GM18505 (cell line): ENCODE measurements around the gene GIMAP8.

Experiments used
- ATAC-seq: cut with Tn5 transposase; IDR thresholded peaks from one replicate; pipeline ENCODE4 v1.9.1; 2021; ENCODE audit not compliant: unreplicated experiment
- POLR2A ChIP-seq: IDR thresholded peaks from 4 replicates; pipeline ENCODE4 v1.6.1; 2011; ENCODE audit warnings: borderline replicate concordance; ENCODE audit not compliant: insufficient read depth, insufficient read length; ENCODE audit errors: extremely low read depth

The GIMAP8 gene

DNA sequence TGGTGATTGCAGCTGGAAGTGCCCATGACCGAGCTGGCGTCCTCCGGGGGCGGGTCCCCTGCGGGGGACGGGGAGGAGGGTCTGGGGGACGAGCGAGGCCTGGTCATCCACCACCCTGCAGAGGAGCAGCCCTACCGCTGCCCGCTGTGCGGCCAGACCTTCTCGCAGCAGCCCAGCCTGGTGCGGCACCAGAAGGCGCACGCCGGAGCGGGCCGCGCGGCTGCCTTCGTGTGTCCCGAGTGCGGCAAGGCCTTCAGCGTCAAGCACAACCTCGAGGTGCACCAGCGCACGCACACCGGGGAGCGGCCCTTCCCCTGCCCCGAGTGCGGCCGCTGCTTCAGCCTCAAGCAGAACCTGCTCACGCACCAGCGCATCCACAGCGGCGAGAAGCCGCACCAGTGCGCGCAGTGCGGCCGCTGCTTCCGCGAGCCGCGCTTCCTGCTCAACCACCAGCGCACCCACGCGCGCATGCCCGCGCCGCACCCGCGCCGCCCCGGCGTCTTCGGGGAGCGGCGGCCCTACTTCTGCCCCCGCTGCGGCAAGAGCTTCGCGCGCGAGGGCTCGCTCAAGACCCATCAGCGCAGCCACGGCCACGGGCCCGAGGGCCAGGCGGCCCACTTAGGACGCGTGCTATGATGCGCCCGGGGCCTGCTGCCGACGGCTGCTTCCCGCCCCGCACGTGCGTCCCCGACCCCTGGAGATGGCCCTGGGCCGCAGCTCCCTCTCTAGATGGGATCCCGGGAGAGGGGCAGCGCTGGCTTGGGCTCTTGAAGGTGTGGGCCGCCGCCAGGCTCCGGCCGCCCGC, 42.6 kb upstream of the GIMAP8 start:
- no peak for TF ChIP-seq POLR2A
- ATAC-seq, result no peak

DNA sequence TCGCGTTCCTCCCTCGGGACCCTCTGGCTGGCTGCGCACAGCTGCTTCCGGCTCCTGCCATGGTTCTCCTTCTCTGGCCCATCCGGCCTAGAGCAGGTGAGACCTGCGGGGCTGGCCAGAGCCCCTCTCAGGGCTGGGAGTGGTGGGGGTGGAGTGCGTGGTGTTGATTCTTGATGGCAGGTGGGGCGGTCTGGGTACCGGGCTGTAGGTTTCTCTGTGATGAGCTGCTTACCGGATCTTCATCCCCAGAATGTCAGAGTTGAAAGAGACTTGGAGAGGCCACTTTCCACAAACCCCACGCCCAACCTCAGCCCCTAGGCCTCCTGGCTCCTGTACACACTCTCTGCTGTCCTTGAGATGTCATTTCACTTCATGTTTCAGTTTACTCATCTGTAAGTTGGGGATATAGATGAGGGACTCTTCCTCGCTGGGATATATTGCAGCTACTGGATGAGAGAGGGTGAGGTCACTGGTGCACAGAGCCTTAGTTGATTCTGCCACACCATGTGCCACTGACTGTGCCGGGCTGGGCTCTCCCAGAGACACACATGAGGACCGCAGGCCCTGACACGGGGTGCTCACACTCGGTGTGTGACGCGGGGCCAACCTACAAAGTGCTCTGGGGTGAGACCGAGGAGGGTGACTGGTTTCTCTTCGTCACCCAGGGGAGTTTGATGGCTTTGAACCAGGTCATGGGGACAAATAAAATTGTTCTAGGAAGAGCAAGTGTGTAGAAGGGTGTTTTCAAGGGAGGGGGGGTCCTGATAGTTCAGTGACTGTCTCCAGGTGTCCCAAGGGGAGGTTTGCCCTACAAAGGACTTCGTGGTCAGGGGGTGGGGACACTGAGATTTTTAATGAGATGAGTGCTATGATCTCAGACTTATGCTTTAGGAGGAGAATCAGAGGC, 41.8 kb upstream of the GIMAP8 start:
- ATAC-seq, result no peak
- TF ChIP-seq POLR2A, result no peak

DNA sequence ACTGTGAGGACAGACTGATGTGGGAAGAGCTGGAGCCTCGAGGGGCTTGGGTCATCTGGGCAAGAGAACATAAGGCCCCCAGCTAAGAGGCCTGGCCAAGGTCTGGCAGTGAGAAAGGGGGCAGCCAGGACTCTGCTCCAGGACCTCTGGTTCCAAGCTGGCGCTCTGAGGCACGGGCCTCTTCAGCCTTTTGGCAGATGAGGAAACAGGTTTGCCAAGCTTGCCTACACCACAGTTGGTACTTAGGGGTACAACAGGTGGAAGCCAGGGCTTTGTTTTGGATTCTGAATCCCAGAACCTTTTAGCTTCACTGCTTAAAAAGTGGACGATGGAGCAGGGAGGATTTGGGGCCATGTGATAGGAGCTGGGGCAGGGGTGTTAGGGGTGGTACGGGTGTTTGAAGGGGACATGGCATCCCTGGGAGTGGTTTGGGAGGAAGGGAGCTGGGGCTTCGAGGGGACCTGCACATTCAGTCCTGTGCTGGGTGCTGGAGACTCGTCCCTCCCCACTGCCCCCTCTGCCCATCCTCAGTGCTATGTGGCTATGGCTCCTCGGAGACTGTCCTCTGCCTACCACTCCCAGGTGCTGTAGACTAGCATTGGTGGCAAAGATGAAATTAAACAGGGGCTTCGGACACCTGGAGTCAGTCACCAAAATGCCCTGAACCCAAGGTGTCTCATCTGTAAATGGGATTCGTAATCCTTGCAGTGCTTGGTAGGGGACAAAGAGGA, 41.0 kb upstream of the GIMAP8 start:
- TF ChIP-seq POLR2A, result no peak
- no peak for ATAC-seq

DNA sequence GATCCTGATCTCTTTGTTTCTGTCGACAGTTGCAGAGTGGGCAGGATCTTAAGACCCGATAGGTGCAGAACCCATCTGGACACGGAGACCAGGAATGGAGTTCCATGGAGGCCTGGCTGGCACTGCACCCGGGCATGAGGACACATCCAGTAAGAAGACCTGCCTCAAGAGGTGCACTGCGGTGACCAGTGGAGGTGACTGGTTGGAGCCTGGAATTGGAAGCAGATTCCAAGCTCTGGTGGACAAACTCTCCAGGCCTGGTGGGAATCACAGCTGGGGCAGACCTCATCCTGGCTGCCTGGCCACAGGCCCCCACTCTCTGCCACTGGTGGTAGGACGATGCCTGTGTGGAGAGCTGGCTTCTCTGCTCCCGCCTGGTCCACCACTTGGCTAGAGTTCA, 40.3 kb upstream of the GIMAP8 start:
- no peak for ATAC-seq
- TF ChIP-seq POLR2A, result no peak

DNA sequence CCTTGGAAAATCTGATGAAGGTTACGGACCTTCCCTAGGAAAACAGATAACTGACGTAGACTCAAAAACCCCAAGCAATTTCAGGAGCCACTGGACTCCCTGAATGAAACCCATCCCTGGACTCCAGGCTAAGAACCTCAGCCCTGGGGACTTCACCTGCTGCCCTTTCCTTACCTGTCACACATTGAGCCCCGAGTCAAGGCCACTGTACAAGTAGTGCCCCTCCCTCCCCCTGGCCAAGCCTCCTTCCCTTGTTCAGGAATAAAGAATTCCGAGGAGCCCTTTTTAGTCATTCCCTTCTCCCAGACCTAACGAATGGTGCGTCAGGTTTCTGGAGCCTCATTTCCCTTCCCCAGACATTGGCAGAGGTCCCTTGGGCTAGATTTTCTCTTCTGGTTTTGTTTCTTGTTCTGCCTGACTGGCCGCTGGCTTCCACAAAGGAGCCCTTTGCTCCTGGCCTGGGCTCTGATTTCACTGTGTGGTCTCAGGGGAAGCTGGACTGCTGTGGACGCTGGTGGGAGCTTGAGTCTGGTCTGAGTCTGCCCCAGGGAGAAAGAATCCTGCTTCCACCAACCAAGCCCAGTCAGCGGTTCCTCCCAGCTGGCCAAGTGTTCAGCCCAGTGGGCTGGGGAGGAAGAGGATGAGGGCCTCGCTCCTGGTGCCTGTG, 39.6 kb upstream of the GIMAP8 start:
- no peak for ATAC-seq
- no peak for TF ChIP-seq POLR2A

DNA sequence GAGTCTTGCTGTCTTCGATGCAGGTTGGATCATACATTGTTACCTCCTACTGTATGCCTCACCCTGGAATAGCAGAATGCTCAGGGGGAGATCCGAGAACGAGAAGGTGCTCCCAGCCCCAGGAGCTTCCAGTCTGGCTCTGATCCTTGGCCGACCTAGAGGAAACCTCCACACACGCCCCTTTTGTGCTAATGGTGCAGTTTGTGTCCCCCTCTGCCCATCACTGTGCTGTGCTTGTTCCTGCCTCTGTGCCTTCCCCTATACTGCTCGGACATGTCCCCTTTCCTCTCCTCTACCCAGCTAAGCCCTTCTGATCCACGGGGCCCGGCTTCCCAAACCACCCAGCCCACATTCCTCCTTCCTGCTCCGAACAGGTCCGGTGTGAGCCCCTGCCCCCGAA, 38.8 kb upstream of the GIMAP8 start:
- ATAC-seq, result no peak
- TF ChIP-seq POLR2A, result no peak

DNA sequence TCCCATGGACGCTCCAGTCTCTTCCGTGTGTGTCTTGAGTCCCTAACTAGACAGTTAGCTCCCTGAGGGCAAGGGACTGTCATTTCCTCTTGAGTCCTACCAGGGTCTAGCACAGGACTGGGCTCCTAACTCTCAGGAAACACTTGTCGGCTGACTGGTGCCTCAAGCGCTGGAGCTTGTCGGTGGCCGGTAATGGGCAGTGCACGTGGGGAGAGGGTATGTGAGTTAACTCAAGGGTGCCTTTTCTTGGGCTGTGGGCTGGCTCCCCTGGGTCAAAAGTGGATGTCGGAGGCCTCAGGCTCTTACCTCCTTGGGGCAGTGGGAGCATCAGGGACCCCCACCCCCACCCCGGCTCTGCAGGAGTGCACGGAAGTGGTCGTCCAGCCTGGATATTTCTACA, 38.4 kb upstream of the GIMAP8 start:
- ATAC-seq, result no peak
- TF ChIP-seq POLR2A, result no peak

DNA sequence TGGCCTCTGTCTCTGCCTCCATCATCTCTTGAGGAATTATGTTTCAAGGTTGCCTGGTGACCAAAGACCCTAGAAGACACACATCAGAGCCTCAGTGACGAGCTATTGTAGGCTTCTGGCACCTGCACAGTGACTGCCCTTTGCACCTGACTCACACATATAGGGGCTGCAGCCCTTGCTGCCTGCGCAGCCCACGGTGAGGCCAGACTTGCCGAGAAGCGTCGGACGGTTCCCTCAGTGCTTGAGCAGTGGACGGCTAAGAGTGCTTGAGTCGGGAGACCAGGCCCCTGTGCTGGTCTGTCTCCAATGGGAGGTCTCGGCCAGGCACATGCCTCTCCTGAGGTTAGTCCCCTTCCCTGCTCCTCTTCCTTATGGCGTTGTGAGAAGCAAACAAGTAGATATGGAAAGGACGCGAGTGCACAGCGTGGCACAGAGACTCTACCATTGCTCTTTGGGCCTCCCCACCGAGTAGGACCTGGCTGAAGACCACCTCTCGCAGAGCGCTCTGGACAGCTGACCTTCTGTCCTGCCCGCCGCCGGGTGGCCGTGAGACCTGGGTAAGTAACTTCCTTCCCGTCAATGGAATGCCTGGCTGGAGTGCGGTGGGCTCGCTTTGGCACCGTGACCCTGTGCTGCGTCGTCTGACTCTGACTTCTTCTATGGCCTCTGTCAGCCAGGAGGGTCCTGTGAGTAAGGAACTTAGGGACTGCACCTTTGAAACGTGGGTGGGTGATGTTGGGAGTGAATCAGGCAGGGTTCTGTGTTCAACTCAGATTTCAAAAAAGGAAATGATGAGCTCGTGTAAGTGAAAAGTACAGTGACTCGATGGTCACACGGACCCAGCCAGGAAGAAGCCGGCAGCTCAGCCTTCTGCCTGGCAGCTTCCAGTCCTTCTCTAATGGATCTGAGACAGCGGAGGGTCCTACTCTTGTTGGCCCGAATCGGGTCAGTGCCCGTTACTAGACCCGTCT, 37.6 kb upstream of the GIMAP8 start:
- no peak for ATAC-seq
- no peak for TF ChIP-seq POLR2A

DNA sequence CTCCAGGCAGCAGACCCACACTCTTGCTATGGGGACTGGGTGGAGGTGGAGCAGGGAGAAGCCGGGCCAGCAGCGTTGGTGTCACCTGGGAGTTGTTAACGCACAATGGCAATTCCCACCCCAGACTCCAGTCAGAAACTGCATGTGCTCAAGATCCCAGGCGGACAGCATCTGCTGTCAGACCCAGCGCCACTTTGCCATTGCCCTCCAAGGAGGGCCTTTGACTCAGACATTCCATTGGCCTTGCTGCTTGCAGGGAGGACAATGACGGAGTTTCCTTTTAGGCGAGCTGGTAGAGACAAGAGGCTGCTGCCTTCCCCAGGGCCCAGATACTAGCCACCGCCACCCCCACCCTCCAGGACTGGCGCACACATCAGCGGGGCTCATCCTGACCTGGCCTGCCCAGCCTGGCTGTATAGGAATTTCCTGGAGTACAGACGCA, 36.8 kb upstream of the GIMAP8 start:
- no peak for ATAC-seq
- TF ChIP-seq POLR2A, result no peak

DNA sequence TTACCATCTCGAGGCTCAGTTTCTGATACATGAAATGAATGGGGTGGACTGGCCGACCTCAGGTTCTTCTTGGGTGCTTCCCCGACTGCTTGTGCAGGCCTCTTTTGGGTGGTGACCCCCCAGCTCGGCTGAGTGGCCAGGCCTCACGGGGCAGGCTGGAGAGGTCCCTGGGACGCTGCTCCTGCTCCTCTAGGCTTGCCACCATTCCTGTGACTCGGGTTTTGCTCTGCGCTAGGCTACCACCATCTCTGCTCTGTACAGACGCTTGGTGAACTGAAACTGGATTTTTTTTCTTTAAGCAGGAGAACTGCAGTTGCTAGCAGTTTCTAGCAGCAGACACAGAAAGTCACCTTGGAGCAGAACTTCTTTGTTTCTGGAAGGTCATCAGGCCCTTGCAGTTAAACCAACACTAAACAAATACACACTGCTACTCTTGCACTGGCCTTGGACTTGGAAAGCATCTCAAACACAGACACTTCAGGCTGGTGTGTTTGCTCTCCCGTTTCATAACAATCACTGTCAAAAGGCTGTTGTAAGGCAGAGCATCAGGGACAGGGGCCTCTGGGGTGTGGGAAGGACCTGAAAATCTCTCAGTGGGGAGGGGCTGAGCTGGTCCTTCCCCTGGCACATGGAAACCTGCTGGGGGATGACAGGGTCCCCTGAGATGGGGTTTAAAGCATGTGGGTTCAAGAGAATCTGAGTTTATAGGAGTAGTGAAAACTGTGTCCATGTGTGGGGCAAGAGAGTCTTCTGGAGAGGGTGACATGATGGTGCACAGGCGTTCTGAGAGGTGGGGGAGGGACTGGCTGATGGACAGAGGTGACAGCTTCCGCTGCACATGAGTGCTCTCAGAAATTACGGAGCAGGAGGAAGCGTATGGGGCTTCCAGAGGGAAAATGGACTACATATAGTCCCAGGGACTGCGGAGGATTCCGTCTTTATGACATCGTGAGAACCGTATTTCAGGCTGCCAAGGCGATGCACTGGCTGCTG, 35.0 kb upstream of the GIMAP8 start:
- no peak for ATAC-seq
- no peak for TF ChIP-seq POLR2A

DNA sequence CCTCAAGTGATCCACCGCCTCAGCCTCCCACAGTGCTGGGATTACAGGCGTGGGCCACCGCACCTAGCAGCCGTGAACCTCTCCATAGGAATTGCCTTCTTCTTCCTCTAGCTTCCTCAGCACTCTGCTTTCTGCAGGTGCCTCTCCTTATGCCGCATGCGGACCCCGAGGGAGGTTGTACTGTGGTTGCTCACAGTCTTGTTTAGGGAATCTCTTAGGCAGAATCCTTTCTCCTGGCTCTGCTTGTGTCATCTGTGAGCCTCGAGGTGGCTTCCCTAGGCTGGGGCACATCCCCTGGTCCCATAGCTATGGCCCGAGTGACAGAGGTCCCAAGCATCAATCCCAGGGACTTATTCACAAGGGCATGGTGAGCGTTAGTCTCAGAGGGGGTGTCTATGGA, 33.2 kb upstream of the GIMAP8 start:
- no peak for TF ChIP-seq POLR2A
- no peak for ATAC-seq

DNA sequence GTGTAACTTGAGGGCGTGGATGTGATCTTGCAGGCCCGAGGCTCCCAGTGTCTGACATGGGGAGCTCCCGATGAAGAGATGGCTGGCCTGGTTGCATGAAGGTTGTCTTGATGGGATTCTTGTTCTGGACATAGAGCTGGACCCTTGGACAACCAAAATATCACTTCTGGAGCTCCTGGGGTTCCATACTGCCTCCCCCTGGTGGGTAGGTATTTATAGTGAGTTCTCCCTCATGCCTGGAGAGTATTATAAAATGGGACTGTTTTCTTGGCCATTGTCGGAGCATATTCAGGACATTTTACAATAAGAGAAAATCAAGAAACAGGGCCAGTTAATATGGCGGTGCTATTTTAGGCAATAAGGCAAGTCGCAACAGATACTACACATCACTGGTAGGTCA, 32.6 kb upstream of the GIMAP8 start:
- no peak for TF ChIP-seq POLR2A
- no peak for ATAC-seq
